Adrenal gland (tissue), 19 donors: ENCODE results near the gene SSC4D. TPM values are rescaled to one million over a fixed set of nuclear protein-coding genes. Genes with fewer than 3 reads are reported as not detected.
A peak's percentile ranks its signal among the peaks of the same experiment; 100 is the strongest.
"Not testable (repeated sequence)": the region's sequence is repeated elsewhere in the genome, so short reads cannot be mapped to it uniquely, and the experiment has no call there.

Experiments
- DNase-seq, 7 donors: peaks; one replicate each; pipeline ENCODE4 v3.0.0-alpha.2; 2019 to 2020
- H3K27ac ChIP-seq, 5 donors: fragments of 200-600 bp; sonication (generic) in 4 of 5; 1 replicate in 3 of 5; 2 replicates in 2 of 5; pipeline versions ENCODE4 v1.5.1 to v1.8.0; 2016 to 2020; ENCODE audit warnings: mild to moderate bottlenecking in 1 of 5
- H3K27me3 ChIP-seq: fragments of 200-600 bp; 2 replicates; pipeline ENCODE4 v1.8.0; 2021
- H3K36me3 ChIP-seq, 2 donors: fragments of 200-600 bp; replicated peaks in 1 of 2; 1 replicate in 1 of 2; 2 replicates in 1 of 2; pipeline versions ENCODE4 v1.5.1 to v1.8.0; 2018 to 2022
- H3K4me1 ChIP-seq, 2 donors: fragments of 200-600 bp; replicated peaks in 1 of 2; 1 replicate in 1 of 2; 2 replicates in 1 of 2; pipeline versions ENCODE4 v1.5.1 to v1.8.0; 2018 to 2021
- H3K4me3 ChIP-seq, 4 donors: fragments of 200-600 bp; sonication (generic) in 3 of 4; one replicate each; pipeline ENCODE4 v1.5.1; 2016 to 2018
- H3K9me3 ChIP-seq, 3 donors: fragments of 200-600 bp; sonication (generic) in 1 of 3; replicated peaks in 1 of 3; 1 replicate in 2 of 3; 2 replicates in 1 of 3; pipeline versions ENCODE4 v1.5.1 to v1.8.0; 2016 to 2021
- CTCF ChIP-seq, 6 experiments: fragments of 450-650 bp in 4 of 6; fragments of 200-600 bp in 2 of 6; sonication (generic) in 1 of 6; IDR thresholded peaks; 1 replicate in 5 of 6; 2 replicates in 1 of 6; pipeline versions ENCODE4 v1.5.1 to v1.8.0; 2016 to 2021; ENCODE audit warnings: antibody characterized with exemption in 6 of 6, mild to moderate bottlenecking in 2 of 6, moderate library complexity in 1 of 6
- POLR2A ChIP-seq, 2 donors: fragments of 450-650 bp; IDR thresholded peaks; one replicate each; pipeline ENCODE4 v1.6.1; 2017; ENCODE audit warnings: antibody characterized with exemption in 2 of 2, mild to moderate bottlenecking in 2 of 2, moderate library complexity in 1 of 2
- WGBS, 4 donors: extraction: QIAGEN DNeasy Blood & Tissue Kit in 2 of 4; methylation state at CpG; one replicate each; pipeline versions ENCODE4 v1.1.5 to v1.1.7; 2013 to 2017; 5-methylcytosine and 5-hydroxymethylcytosine counted together
- intact Hi-C, 2 donors: fragments of 100-400 bp; cut with DNase I; formaldehyde crosslinking; loops; one replicate each; pipeline versions ENCODE4 v1.14.1 to v1.15.0; 2022 to 2023
- long read RNA-seq, 10 donors: library from polyadenylated mRNA in 3 of 10; unstranded in 2 of 10; stranded (forward) in 1 of 10; transcript quantifications; one replicate each; pipeline ENCODE4 v2.0.0 and lab custom pipeline, GENCODE V29; 2021 to 2026
- polyA plus RNA-seq, 3 donors: library from polyadenylated mRNA; stranded (reverse); fragments of 200-250 nt in 2 of 3; fragments of 350-450 nt in 1 of 3; fragmentation: Illumina TruSeq in 1 of 3; extraction: RNeasy Lipid Tissue Mini Kit (QIAGEN cat#74804) in 1 of 3; gene quantifications; one replicate each; pipeline ENCODE4 v1.2.3, GENCODE V29; 2013 to 2014
- total RNA-seq, 9 donors: library from RNA; depleted of rRNA in 4 of 9; stranded (reverse); fragments of >200 nt in 4 of 9; fragments of 120-200 nt in 1 of 9; fragmentation: NEBNext Ultra II Directional in 1 of 9; extraction: Animal tissue kit (Norgen Biotek cat#: 25700) in 1 of 9; gene quantifications; one replicate each; pipeline versions ENCODE4 v1.1.0 to v1.2.4, GENCODE V29; 2013 to 2023
- donor health status: healthy with polysubstance abuse.
- donor health status: Bipolar disorder and iron deficiency.
- donor health status: DM: yes; HTN: yes; CAD: no.
- donor health status: DM: no; HTN: no; CAD: no.
- donor health status: DM: no; HTN: no; CAD: no.
- donor health status: DM: yes; HTN: yes; CAD: no.

Gene SSC4D
- 10 to 100 TPM in 1 of 9 donors, 1 to 10 TPM in 7, under 1 TPM in 1; 0.60 to 10.7 (median 1.9) TPM for total RNA-seq
- 1 to 10 TPM in 2 of 3 donors, under 1 TPM in 1; 0.93 to 8.3 (median 3.9) TPM for polyA plus RNA-seq
- long read RNA-seq, donor 1, result 0 reads
- long read RNA-seq, donor 2, partial matches to known transcripts, result 0 of 2 reads
- long read RNA-seq, donor 2, other reads (novel, unspliced or antisense), result 0 of 2 reads
- long read RNA-seq, donor 3, result 0 reads
- long read RNA-seq, donor 4, result 0 reads
- long read RNA-seq, donor 5, partial matches to known transcripts, result 0 of 5 reads
- long read RNA-seq, donor 5, other reads (novel, unspliced or antisense), result 5 of 5 reads
- long read RNA-seq, donor 6, partial matches to known transcripts, result 1 of 1 reads
- long read RNA-seq, donor 6, other reads (novel, unspliced or antisense), result 0 of 1 reads
- long read RNA-seq, donor 7, partial matches to known transcripts, result 6 of 8 reads
- long read RNA-seq, donor 7, other reads (novel, unspliced or antisense), result 0 of 8 reads
- long read RNA-seq, donor 8, partial matches to known transcripts, result 11 of 17 reads
- long read RNA-seq, donor 8, other reads (novel, unspliced or antisense), result 5 of 17 reads
- long read RNA-seq, donor 9, result 0 reads
- long read RNA-seq, donor 10, partial matches to known transcripts, result 0 of 1 reads
- long read RNA-seq, donor 10, other reads (novel, unspliced or antisense), result 0 of 1 reads

GRCh38 chr7:76409537-76409936 is at the start of gene SSC4D:
SSC4D (minus strand) TSS chr7:76409697; CDS start chr7:76404439, 5,258 bp downstream.
- no peaks in the 10 kb centered on the region for H3K36me3 ChIP-seq
- no peak for DNase-seq
- TF ChIP-seq POLR2A (IDR thresholded peaks at IDR 0.05) (no peak), CTCF (IDR thresholded peaks at IDR 0.05) (no peak)
- H3K9me3 ChIP-seq, result no peaks in the 10 kb centered on the region
- intact Hi-C loops, result no loop called here
- 26 to 77% (median 61%) methylated on average over 5 to 6 of the region's 6 CpGs for WGBS, 4 donors
- no peaks in the 10 kb centered on the region for H3K27me3 ChIP-seq
- no peaks in the 10 kb centered on the region for H3K4me1 ChIP-seq
- no peak within 1 kb of the TSS for H3K4me3 ChIP-seq
- H3K27ac ChIP-seq, result no peak within 1 kb of the TSS

GRCh38 chr7:76458504-76458903 is 49.0 kb upstream of the SSC4D start:
- H3K4me3 ChIP-seq, H3K27ac ChIP-seq, intact Hi-C loops, H3K9me3 ChIP-seq, DNase-seq, H3K36me3 ChIP-seq, H3K27me3 ChIP-seq, H3K4me1 ChIP-seq: not testable (repeated sequence)
- 30 to 64% (median 41%) methylated on average over 1 to 2 of the region's 4 CpGs for WGBS, 4 donors

- DNase-seq, H3K4me3 ChIP-seq, intact Hi-C loops, H3K4me1 ChIP-seq, H3K27me3 ChIP-seq, H3K27ac ChIP-seq, H3K36me3 ChIP-seq, H3K9me3 ChIP-seq: not testable (repeated sequence)
- no CpG with 5 or more reads among the region's 4 CpGs for WGBS, 4 donors
Measured at GRCh38 chr7:76457017-76457416, 47.5 kb upstream of the SSC4D start.

GRCh38 chr7:76445577-76446008 is 36.1 kb upstream of the SSC4D start:
- DNase-seq, result peak; percentile 32 to 87 (median 54)
- H3K27me3 ChIP-seq, H3K4me1 ChIP-seq, H3K36me3 ChIP-seq, H3K9me3 ChIP-seq, intact Hi-C loops, H3K4me3 ChIP-seq: not testable (repeated sequence)
- WGBS, 4 donors, result 2 to 15% (median 4%) methylated on average over 4 of the region's 5 CpGs; no CpG with 5 or more reads in 1 of the 4 donors
- H3K27ac ChIP-seq, result peak overlapping the region in 4 of 5 donors; percentile 21 to 82 (median 50)

- intact Hi-C loops, H3K36me3 ChIP-seq, H3K4me1 ChIP-seq, H3K27me3 ChIP-seq, H3K9me3 ChIP-seq, H3K27ac ChIP-seq, H3K4me3 ChIP-seq: not testable (repeated sequence)
- peak in 1 of 7 donors; percentile 38 for DNase-seq
- 80 to 95% (median 87%) methylated on average over 2 to 9 of the region's 12 CpGs for WGBS, 4 donors
Measured at GRCh38 chr7:76443846-76444245, 34.3 kb upstream of the SSC4D start.

GRCh38 chr7:76442664-76443446 is 33.4 kb upstream of the SSC4D start:
- H3K36me3 ChIP-seq, intact Hi-C loops, H3K27me3 ChIP-seq, H3K9me3 ChIP-seq, H3K4me1 ChIP-seq, H3K27ac ChIP-seq, H3K4me3 ChIP-seq: not testable (repeated sequence)
- WGBS, 4 donors, result 83 to 96% (median 93%) methylated on average over 2 to 5 of the region's 5 CpGs
- DNase-seq, result peak in 2 of 7 donors; percentile 6 to 35

GRCh38 chr7:76441792-76442191 is 32.3 kb upstream of the SSC4D start:
- intact Hi-C loops, H3K9me3 ChIP-seq, DNase-seq, H3K4me1 ChIP-seq, H3K4me3 ChIP-seq, H3K27ac ChIP-seq, H3K36me3 ChIP-seq, H3K27me3 ChIP-seq: not testable (repeated sequence)
- 81% methylated on average over 2 of the region's 10 CpGs; no CpG with 5 or more reads in 3 of the 4 donors for WGBS, 4 donors

- peak in 2 of 7 donors; percentile 19 to 50 for DNase-seq
- H3K9me3 ChIP-seq, H3K27ac ChIP-seq, H3K36me3 ChIP-seq, intact Hi-C loops, H3K4me3 ChIP-seq, H3K27me3 ChIP-seq, H3K4me1 ChIP-seq: not testable (repeated sequence)
- WGBS, 4 donors, result 93 to 100% (median 95%) methylated on average over 1 to 4 of the region's 4 CpGs
Measured at GRCh38 chr7:76440404-76440803, 30.9 kb upstream of the SSC4D start.

- H3K27ac ChIP-seq, result peak overlapping the region in 1 of 5 donors; percentile 63
- H3K36me3 ChIP-seq, H3K4me3 ChIP-seq, intact Hi-C loops, H3K9me3 ChIP-seq, H3K4me1 ChIP-seq, H3K27me3 ChIP-seq: not testable (repeated sequence)
- 79 to 90% (median 84%) methylated on average over 1 to 4 of the region's 7 CpGs for WGBS, 4 donors
- peak in 4 of 7 donors; percentile 24 to 72 (median 60) for DNase-seq
Measured at GRCh38 chr7:76439120-76439888, 29.8 kb upstream of the SSC4D start.
